H9 (cell line): ENCODE data around the gene TMEM134. TPM values are rescaled to one million over a fixed set of nuclear protein-coding genes. Genes with fewer than 3 reads are reported as not detected.

Experiments
- DNase-seq: peaks from one replicate; pipeline ENCODE4 v3.0.0-alpha.2; 2017
- H2AFZ ChIP-seq: one replicate; pipeline ENCODE4 v1.6.1; 2013; ENCODE audit warnings: mild to moderate bottlenecking, low read length, control low read depth, moderate library complexity
- H2AK5ac ChIP-seq: 2 replicates; pipeline ENCODE4 v1.6.1; 2013; ENCODE audit warnings: low read length, control low read depth, mixed read lengths; ENCODE audit not compliant: insufficient read length
- H2BK120ac ChIP-seq: one replicate; pipeline ENCODE4 v1.6.1; 2013; ENCODE audit warnings: low read depth, mild to moderate bottlenecking, low read length, control low read depth, inconsistent platforms; ENCODE audit not compliant: poor library complexity, severe bottlenecking
- H2BK12ac ChIP-seq: 2 replicates; pipeline ENCODE4 v1.6.1; 2013; ENCODE audit warnings: low read length, control low read depth, mixed read lengths, low read depth; ENCODE audit not compliant: insufficient read length
- H2BK15ac ChIP-seq: 2 replicates; pipeline ENCODE4 v1.6.1; 2013; ENCODE audit warnings: low read depth, low read length, control low read depth
- H2BK20ac ChIP-seq: one replicate; pipeline ENCODE4 v1.6.1; 2013; ENCODE audit warnings: low read depth, mild to moderate bottlenecking, low read length, control low read depth, inconsistent platforms; ENCODE audit not compliant: poor library complexity, severe bottlenecking
- H2BK5ac ChIP-seq: 2 replicates; pipeline ENCODE4 v1.6.1; 2013; ENCODE audit warnings: low read length, control low read depth, mixed read lengths; ENCODE audit not compliant: insufficient read length
- H3K14ac ChIP-seq: 2 replicates; pipeline ENCODE4 v1.6.1; 2013; ENCODE audit warnings: low read length, control low read depth; ENCODE audit not compliant: insufficient read depth
- H3K18ac ChIP-seq: 2 replicates; pipeline ENCODE4 v1.6.1; 2013; ENCODE audit warnings: low read depth, mild to moderate bottlenecking, mixed read lengths, low read length, control low read depth; ENCODE audit not compliant: insufficient read length
- H3K23ac ChIP-seq: 2 replicates; pipeline ENCODE4 v1.6.1; 2013; ENCODE audit warnings: low read length, control low read depth, mixed read lengths, low read depth; ENCODE audit not compliant: insufficient read length
- H3K23me2 ChIP-seq: 2 replicates; pipeline ENCODE4 v1.6.1; 2013; ENCODE audit warnings: low read depth, mild to moderate bottlenecking, mixed read lengths, low read length, control low read depth; ENCODE audit not compliant: insufficient read length, poor library complexity, severe bottlenecking
- H3K27ac ChIP-seq: 2 replicates; pipeline ENCODE4 v1.5.1; 2013; ENCODE audit warnings: low read length, control low read depth, mixed read lengths, low read depth; ENCODE audit not compliant: insufficient read length
- H3K27me3 ChIP-seq: 2 replicates; pipeline ENCODE4 v1.6.1; 2013; ENCODE audit warnings: low read length, control low read depth, inconsistent platforms; ENCODE audit not compliant: insufficient read depth
- H3K4ac ChIP-seq: 2 replicates; pipeline ENCODE4 v1.6.1; 2013; ENCODE audit warnings: low read depth, mild to moderate bottlenecking, control low read depth, inconsistent platforms, low read length, moderate library complexity
- H3K4me1 ChIP-seq: 2 replicates; pipeline ENCODE4 v1.6.1; 2013; ENCODE audit warnings: low read length, control low read depth, inconsistent platforms; ENCODE audit not compliant: insufficient read depth
- H3K4me2 ChIP-seq: 2 replicates; pipeline ENCODE4 v1.6.1; 2013; ENCODE audit warnings: low read length, control low read depth, mixed read lengths; ENCODE audit not compliant: insufficient read length, insufficient read depth
- H3K56ac ChIP-seq: 2 replicates; pipeline ENCODE4 v1.6.1; 2013; ENCODE audit warnings: low read depth, mild to moderate bottlenecking, mixed read lengths, low read length, control low read depth; ENCODE audit not compliant: insufficient read length
- H3K79me1 ChIP-seq: 2 replicates; pipeline ENCODE4 v1.6.1; 2013; ENCODE audit warnings: low read depth, mild to moderate bottlenecking, moderate library complexity, low read length, control low read depth, inconsistent platforms; ENCODE audit not compliant: insufficient read depth, poor library complexity, severe bottlenecking
- H3K79me2 ChIP-seq: 2 replicates; pipeline ENCODE4 v1.6.1; 2013; ENCODE audit warnings: low read length, control low read depth, inconsistent platforms; ENCODE audit not compliant: insufficient read depth
- H3K9ac ChIP-seq: 2 replicates; pipeline ENCODE4 v1.6.1; 2013; ENCODE audit warnings: low read length, control low read depth, mixed read lengths; ENCODE audit not compliant: insufficient read length; ENCODE audit errors: extremely low read depth
- H3K9me3 ChIP-seq: one replicate; pipeline ENCODE4 v1.6.1; 2013; ENCODE audit warnings: low read depth, low read length, inconsistent platforms; ENCODE audit not compliant: control insufficient read depth
- H3T11ph ChIP-seq: one replicate; pipeline ENCODE4 v1.6.1; 2013; ENCODE audit warnings: mild to moderate bottlenecking, low read length, control low read depth, inconsistent platforms
- H4K20me1 ChIP-seq: one replicate; pipeline ENCODE4 v1.6.1; 2013; ENCODE audit not compliant: control insufficient read depth, insufficient read length, insufficient read depth
- H4K5ac ChIP-seq: 2 replicates; pipeline ENCODE4 v1.6.1; 2013; ENCODE audit warnings: low read depth, mild to moderate bottlenecking, mixed read lengths, low read length, control low read depth; ENCODE audit not compliant: insufficient read length
- H4K8ac ChIP-seq: replicated peaks from 2 replicates; pipeline ENCODE4 v1.6.1; 2013; ENCODE audit warnings: low read length, control low read depth, mixed read lengths, low read depth; ENCODE audit not compliant: insufficient read length
- H4K91ac ChIP-seq: 2 replicates; pipeline ENCODE4 v1.6.1; 2013; ENCODE audit warnings: low read depth, mild to moderate bottlenecking, moderate library complexity, mixed read lengths, low read length, control low read depth; ENCODE audit not compliant: insufficient read length
- H3K27ac Mint-ChIP-seq, 3 experiments: 2 replicates in 2 of 3; 3 replicates in 1 of 3; pipeline ENCODE4 v1.8.0; 2020 to 2021; ENCODE audit warnings: mixed read lengths in 3 of 3, mild to moderate bottlenecking in 1 of 3, moderate library complexity in 1 of 3
- H3K27me3 Mint-ChIP-seq: 2 replicates; pipeline ENCODE4 v1.8.0; 2021; ENCODE audit warnings: low read depth, mild to moderate bottlenecking, moderate library complexity, mixed read lengths
- H3K36me3 Mint-ChIP-seq, 3 experiments: 2 replicates in 2 of 3; 3 replicates in 1 of 3; pipeline ENCODE4 v1.8.0; 2020 to 2021; ENCODE audit warnings: low read depth in 3 of 3, mixed read lengths in 3 of 3; ENCODE audit not compliant: insufficient read depth in 1 of 3
- H3K4me1 Mint-ChIP-seq, 2 experiments: 2 replicates each; pipeline ENCODE4 v1.8.0; 2020; ENCODE audit warnings: mixed read lengths in 2 of 2
- H3K4me3 Mint-ChIP-seq, 2 experiments: 2 replicates in 1 of 2; 3 replicates in 1 of 2; pipeline ENCODE4 v1.8.0; 2020 to 2021; ENCODE audit warnings: mild to moderate bottlenecking in 2 of 2, mixed read lengths in 2 of 2, moderate library complexity in 1 of 2
- H3K9me3 Mint-ChIP-seq, 2 experiments: 2 replicates in 1 of 2; 3 replicates in 1 of 2; pipeline ENCODE4 v1.8.0; 2020; ENCODE audit warnings: mild to moderate bottlenecking in 2 of 2, mixed read lengths in 2 of 2, moderate library complexity in 1 of 2
- CTCF ChIP-seq: fragments of 200-600 bp; sonication (generic); conservative IDR thresholded peaks from 3 replicates; pipeline ENCODE4 v1.8.0; 2021; ENCODE audit warnings: antibody characterized with exemption, mild to moderate bottlenecking
- WGBS: extraction: QIAGEN DNeasy Blood & Tissue Kit; methylation state at CpG from one replicate; pipeline ENCODE4 v1.1.7; 2013; ENCODE audit warnings: missing lambda C conversion rate, low lambda C conversion rate, mixed read lengths; ENCODE audit not compliant: insufficient read length; ENCODE audit errors: extremely low coverage; 5-methylcytosine and 5-hydroxymethylcytosine counted together
- total RNA-seq: library from RNA; stranded (reverse); gene quantifications from 2 replicates; pipeline ENCODE4 v1.2.1, GENCODE V29; 2021

The TMEM134 gene
- total RNA-seq, 1 experiment from 2014 or later = 53.6 TPM

GRCh38 chr11:67464411-67465188 lies 4.5 kb downstream of the TMEM134 start:
- no CpG with 5 or more reads among the region's 56 CpGs for WGBS
- Histone ChIP-seq H3K4ac (no peak overlapping the region), H3K9me3 (no peaks in the 10 kb centered on the region), H3K4me1 (no peaks in the 10 kb centered on the region; the same call in 1 of the 2 replicates), H3K18ac (peak overlapping the region; percentile 90), H3K9ac (peak overlapping the region; percentile 81), H2AK5ac (no peak overlapping the region), H4K8ac (no peak overlapping the region), H3K27me3 (no peaks in the 10 kb centered on the region), H3K23ac (no peak overlapping the region), H3K4me2 (peak overlapping the region; percentile 49), H3K79me1 (no peaks in the 10 kb centered on the region), H4K91ac (no peak overlapping the region), H3K56ac (no peak overlapping the region), H3K79me2 (no peaks in the 10 kb centered on the region), H4K20me1 (no peaks in the 10 kb centered on the region), H4K5ac (no peak overlapping the region), H3K14ac (peak overlapping the region; percentile 90), H3K23me2 (peaks cover 12% of the 10 kb centered on the region), H2BK5ac (no peak overlapping the region), H3T11ph (no peak overlapping the region), H2BK12ac (no peak overlapping the region), H2BK15ac (no peak overlapping the region), H2BK20ac (no peak overlapping the region), H2AFZ (no peak overlapping the region), H2BK120ac (no peak overlapping the region), H3K27ac (no peak overlapping the region)
- Mint-ChIP-seq H3K4me3 (peak overlapping the region; percentile 83 to 86), H3K27ac (peak overlapping the region; percentile 48 to 95 (median 71); a peak in 4 of 7 replicates), H3K9me3 (no peaks in the 10 kb centered on the region), H3K36me3 (peaks cover 0 to 4% (median 0%) of the 10 kb centered on the region in 3 experiments; a peak in 2 of 7 replicates), H3K27me3 (peaks cover 2% of the 10 kb centered on the region), H3K4me1 (peaks cover 20 to 25% of the 10 kb centered on the region in 2 experiments)
- peak; percentile 95 for DNase-seq
- TF ChIP-seq CTCF = no peak
